K562 (cell line): ENCODE data around the gene NPPC. TPM values are rescaled to one million over a fixed set of nuclear protein-coding genes. Genes with fewer than 3 reads are reported as not detected.
A peak's percentile ranks its signal among the peaks of the same experiment; 100 is the strongest.

Experiments used
- EP400 ChIP-seq: fragments of 450-650 bp; IDR thresholded peaks from 2 replicates; pipeline ENCODE4 v1.6.1; 2017; ENCODE audit warnings: antibody characterized with exemption, mild to moderate bottlenecking, moderate library complexity
- ETV1 ChIP-seq: fragments of 450-650 bp; conservative IDR thresholded peaks from 2 replicates; pipeline ENCODE4 v1.6.1; 2016; ENCODE audit warnings: missing genetic modification characterization, control low read depth, low read depth, missing compliant biosample characterization
- GTF2E2 ChIP-seq: fragments of 200-800 bp; sonication (Bioruptor generic); IDR thresholded peaks from 2 replicates; pipeline ENCODE4 v1.6.1; 2016; ENCODE audit warnings: missing genetic modification characterization, missing compliant biosample characterization
- KAT2B ChIP-seq: IDR thresholded peaks from one replicate; pipeline ENCODE4 v1.6.1; 2012; ENCODE audit warnings: low read depth, mild to moderate bottlenecking, control low read depth, inconsistent platforms, low read length, moderate library complexity
- L3MBTL2 ChIP-seq: fragments of 450-650 bp; IDR thresholded peaks from 2 replicates; pipeline ENCODE4 v1.6.1; 2016; ENCODE audit warnings: mild to moderate bottlenecking, moderate library complexity
- MAZ ChIP-seq, 2 experiments: fragments of 450-650 bp in 1 of 2; sonication (generic) in 1 of 2; formaldehyde crosslinking; IDR thresholded peaks in 1 of 2; conservative IDR thresholded peaks in 1 of 2; 2 replicates each; pipeline versions ENCODE4 v1.4.0 to v1.5.0; 2020; ENCODE audit warnings: mild to moderate bottlenecking in 1 of 2, missing genetic modification reagents in 1 of 2
- MTA2 ChIP-seq: fragments of 450-650 bp; IDR thresholded peaks from 2 replicates; pipeline ENCODE4 v1.6.1; 2016; ENCODE audit warnings: low read depth
- NR2C1 ChIP-seq, 2 experiments: fragments of 450-650 bp; IDR thresholded peaks; 2 replicates each; pipeline ENCODE4 v1.6.1; 2017; ENCODE audit warnings: mild to moderate bottlenecking in 2 of 2, antibody characterized with exemption in 1 of 2, inconsistent platforms in 1 of 2, missing compliant biosample characterization in 1 of 2, missing genetic modification characterization in 1 of 2
- RBBP5 ChIP-seq: fragments of 200-600 bp; sonication (generic); IDR thresholded peaks from 2 replicates; pipeline ENCODE4 v1.6.1; 2012; ENCODE audit warnings: borderline replicate concordance, mild to moderate bottlenecking, low read length, control low read depth, inconsistent platforms; ENCODE audit not compliant: insufficient read depth, poor library complexity, severe bottlenecking
- RNF2 ChIP-seq: sonication (generic); IDR thresholded peaks from 2 replicates; pipeline ENCODE4 v1.6.1; 2016
- ZC3H11A ChIP-seq: IDR thresholded peaks from 2 replicates; pipeline ENCODE4 v1.6.1; 2012; ENCODE audit warnings: low read depth, low read length, improper control_type of control experiment
- polyA plus RNA-seq, 8 experiments: library from polyadenylated mRNA; depleted of rRNA in 4 of 8; stranded (reverse) in 5 of 8; unstranded in 3 of 8; fragments of >200 nt; fragmentation: Nextera tagmentation in 2 of 8; fragmentation: Illumina TruSeq in 1 of 8; extraction: Ambion mirVana in 2 of 8; extraction: Trizol in 1 of 8; gene quantifications; 2 replicates each; pipeline versions ENCODE4 v1.2.1 to v1.2.3, GENCODE V29; 2011 to 2014; ENCODE audit warnings: inconsistent platforms in 1 of 8, missing spikeins in 1 of 8
- total RNA-seq, 7 experiments: library from RNA; depleted of rRNA in 6 of 7; stranded (reverse); fragments of >200 nt in 6 of 7; fragmentation: Illumina TruSeq in 2 of 7; extraction: Trizol in 2 of 7; gene quantifications; 2 replicates each; pipeline versions ENCODE4 v1.2.1 to v1.2.3, GENCODE V29; 2011 to 2021; ENCODE audit warnings: low replicate concordance in 1 of 7
- TF ChIP-seq, protein P1 (sequence below), 2 experiments: fragments of 450-650 bp in 1 of 2; sonication (generic) in 1 of 2; formaldehyde crosslinking in 1 of 2; IDR thresholded peaks; 2 replicates each; pipeline versions ENCODE4 v1.7.1 to v1.9.0; 2016 to 2022; ENCODE audit warnings: inconsistent platforms in 1 of 2, mild to moderate bottlenecking in 1 of 2, missing genetic modification reagents in 1 of 2
- TF ChIP-seq, protein P2 (sequence below): sonication (generic); formaldehyde crosslinking; IDR thresholded peaks from 2 replicates; pipeline ENCODE4 v1.8.0; 2022; ENCODE audit warnings: missing genetic modification reagents, mild to moderate bottlenecking, moderate library complexity, borderline replicate concordance

NPPC gene
- total and polyA plus RNA-seq, 9 of the 15 experiments (the other 6 are each of a cell fraction or from before 2014, with no cell fraction given), result not detected

DNA sequence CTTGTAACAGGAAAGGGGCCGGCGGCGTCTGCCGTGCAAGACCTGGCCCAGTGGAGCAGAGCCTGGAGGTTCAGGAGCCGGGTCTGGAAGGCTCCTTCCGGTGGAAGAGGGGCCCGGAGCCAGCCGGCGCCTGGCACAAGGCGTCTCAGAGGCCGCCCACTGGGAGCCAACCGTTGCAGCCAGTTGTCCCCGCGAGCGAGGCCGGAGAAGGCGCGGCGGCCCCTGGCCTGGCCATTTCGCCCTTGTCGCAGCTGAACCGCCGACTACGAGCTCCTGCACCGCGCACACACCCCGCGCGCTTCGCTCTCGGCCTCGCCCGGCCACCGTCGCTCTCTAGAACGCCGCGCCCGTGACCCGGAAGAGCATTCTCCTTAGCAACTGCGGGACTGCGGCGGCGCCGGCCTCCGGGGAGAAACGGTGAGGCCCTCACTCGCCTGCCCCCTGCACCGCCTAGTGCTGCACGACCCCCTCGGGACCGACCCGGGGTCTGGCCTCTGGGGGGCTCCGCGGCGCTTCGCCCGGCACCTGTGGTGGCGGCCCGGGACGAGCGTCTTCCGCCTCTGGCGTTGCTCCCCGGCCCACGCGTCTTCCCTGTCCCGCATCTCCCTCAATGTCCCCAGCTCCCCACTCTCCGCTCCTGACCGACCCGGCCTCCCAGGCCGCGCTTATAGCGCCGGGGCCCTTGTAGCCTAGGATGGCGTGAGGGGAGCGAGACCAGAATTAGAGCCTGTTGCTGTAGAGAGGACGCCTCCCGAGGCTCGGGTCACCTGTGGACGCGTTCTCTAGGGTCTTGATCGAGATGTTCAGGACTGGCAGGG lies 35.4 kb upstream of the NPPC start, which contains the start of gene DIS3L2 (continued):
- TF ChIP-seq, protein P1, sequence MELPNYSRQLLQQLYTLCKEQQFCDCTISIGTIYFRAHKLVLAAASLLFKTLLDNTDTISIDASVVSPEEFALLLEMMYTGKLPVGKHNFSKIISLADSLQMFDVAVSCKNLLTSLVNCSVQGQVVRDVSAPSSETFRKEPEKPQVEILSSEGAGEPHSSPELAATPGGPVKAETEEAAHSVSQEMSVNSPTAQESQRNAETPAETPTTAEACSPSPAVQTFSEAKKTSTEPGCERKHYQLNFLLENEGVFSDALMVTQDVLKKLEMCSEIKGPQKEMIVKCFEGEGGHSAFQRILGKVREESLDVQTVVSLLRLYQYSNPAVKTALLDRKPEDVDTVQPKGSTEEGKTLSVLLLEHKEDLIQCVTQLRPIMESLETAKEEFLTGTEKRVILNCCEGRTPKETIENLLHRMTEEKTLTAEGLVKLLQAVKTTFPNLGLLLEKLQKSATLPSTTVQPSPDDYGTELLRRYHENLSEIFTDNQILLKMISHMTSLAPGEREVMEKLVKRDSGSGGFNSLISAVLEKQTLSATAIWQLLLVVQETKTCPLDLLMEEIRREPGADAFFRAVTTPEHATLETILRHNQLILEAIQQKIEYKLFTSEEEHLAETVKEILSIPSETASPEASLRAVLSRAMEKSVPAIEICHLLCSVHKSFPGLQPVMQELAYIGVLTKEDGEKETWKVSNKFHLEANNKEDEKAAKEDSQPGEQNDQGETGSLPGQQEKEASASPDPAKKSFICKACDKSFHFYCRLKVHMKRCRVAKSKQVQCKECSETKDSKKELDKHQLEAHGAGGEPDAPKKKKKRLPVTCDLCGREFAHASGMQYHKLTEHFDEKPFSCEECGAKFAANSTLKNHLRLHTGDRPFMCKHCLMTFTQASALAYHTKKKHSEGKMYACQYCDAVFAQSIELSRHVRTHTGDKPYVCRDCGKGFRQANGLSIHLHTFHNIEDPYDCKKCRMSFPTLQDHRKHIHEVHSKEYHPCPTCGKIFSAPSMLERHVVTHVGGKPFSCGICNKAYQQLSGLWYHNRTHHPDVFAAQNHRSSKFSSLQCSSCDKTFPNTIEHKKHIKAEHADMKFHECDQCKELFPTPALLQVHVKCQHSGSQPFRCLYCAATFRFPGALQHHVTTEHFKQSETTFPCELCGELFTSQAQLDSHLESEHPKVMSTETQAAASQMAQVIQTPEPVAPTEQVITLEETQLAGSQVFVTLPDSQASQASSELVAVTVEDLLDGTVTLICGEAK (IDR thresholded peaks at IDR 0.05), result peak; percentile 91
- TF ChIP-seq, protein P1 (CRISPR knock-in tag; IDR thresholded peaks at IDR 0.05), result no peak
- TF ChIP-seq L3MBTL2, result peak; percentile 76; the same call in 1 of the 2 replicates
- 0 out of 2 replicates have a peak, but pooled peaks have one; percentile 42 for TF ChIP-seq GTF2E2
- TF ChIP-seq EP400, result peak; percentile 81; the same call in 1 of the 2 replicates
- TF ChIP-seq MTA2, result peak; percentile 29; the same call in 1 of the 2 replicates
- no peak for TF ChIP-seq ZC3H11A
- TF ChIP-seq RNF2, result 0 out of 2 replicates have a peak, but pooled peaks have one; percentile 27
- TF ChIP-seq MAZ (CRISPR knock-in tag; conservative IDR thresholded peaks at IDR 0.05 in 1 of 2, IDR thresholded peaks at IDR 0.05 in 1 of 2), result peak; percentile 51 to 83; a peak in 3 of 4 replicates
- TF ChIP-seq ETV1 (tag), result peak; percentile 26; the same call in 1 of the 2 replicates
- peak; percentile 95 for TF ChIP-seq RBBP5
- peak; percentile 98 for TF ChIP-seq NR2C1 (IDR thresholded peaks at IDR 0.05)
- peak; percentile 98 for TF ChIP-seq NR2C1 (tag; IDR thresholded peaks at IDR 0.05)
- no peak for TF ChIP-seq KAT2B
- TF ChIP-seq, protein P2, sequence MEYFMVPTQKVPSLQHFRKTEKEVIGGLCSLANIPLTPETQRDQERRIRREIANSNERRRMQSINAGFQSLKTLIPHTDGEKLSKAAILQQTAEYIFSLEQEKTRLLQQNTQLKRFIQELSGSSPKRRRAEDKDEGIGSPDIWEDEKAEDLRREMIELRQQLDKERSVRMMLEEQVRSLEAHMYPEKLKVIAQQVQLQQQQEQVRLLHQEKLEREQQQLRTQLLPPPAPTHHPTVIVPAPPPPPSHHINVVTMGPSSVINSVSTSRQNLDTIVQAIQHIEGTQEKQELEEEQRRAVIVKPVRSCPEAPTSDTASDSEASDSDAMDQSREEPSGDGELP (CRISPR knock-in tag), result peak; percentile 77; the same call in 1 of the 2 replicates
